Keratinocyte (primary cell): Measurements from ENCODE around the gene CALHM4.

ENCODE experiments used
- EZH2 ChIP-seq: IDR thresholded peaks from one replicate; pipeline ENCODE4 v1.6.1; 2012; ENCODE audit warnings: inconsistent platforms, mild to moderate bottlenecking, low read length, moderate library complexity
- TF ChIP-seq, protein P1 (sequence below), 3 experiments: IDR thresholded peaks in 1 of 3; conservative IDR thresholded peaks in 1 of 3; optimal IDR thresholded peaks in 1 of 3; 2 replicates in 2 of 3; 3 replicates in 1 of 3; pipeline versions ENCODE3 to v1.5.1; 2011; ENCODE audit warnings: low read length in 3 of 3, mild to moderate bottlenecking in 3 of 3, moderate library complexity in 2 of 3, control low read depth in 1 of 3, inconsistent platforms in 1 of 3; ENCODE audit not compliant: insufficient read depth in 2 of 3; ENCODE audit errors: extremely low read depth in 1 of 3

- TF ChIP-seq, protein P1, sequence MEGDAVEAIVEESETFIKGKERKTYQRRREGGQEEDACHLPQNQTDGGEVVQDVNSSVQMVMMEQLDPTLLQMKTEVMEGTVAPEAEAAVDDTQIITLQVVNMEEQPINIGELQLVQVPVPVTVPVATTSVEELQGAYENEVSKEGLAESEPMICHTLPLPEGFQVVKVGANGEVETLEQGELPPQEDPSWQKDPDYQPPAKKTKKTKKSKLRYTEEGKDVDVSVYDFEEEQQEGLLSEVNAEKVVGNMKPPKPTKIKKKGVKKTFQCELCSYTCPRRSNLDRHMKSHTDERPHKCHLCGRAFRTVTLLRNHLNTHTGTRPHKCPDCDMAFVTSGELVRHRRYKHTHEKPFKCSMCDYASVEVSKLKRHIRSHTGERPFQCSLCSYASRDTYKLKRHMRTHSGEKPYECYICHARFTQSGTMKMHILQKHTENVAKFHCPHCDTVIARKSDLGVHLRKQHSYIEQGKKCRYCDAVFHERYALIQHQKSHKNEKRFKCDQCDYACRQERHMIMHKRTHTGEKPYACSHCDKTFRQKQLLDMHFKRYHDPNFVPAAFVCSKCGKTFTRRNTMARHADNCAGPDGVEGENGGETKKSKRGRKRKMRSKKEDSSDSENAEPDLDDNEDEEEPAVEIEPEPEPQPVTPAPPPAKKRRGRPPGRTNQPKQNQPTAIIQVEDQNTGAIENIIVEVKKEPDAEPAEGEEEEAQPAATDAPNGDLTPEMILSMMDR (optimal IDR thresholded peaks at IDR 0.05 in 1 of 3, IDR thresholded peaks at IDR 0.05 in 1 of 3, conservative IDR thresholded peaks at IDR 0.05 in 1 of 3; ENCODE audit: extremely low read depth in 1 of 3, insufficient read depth in 2 of 3, low read length in 3 of 3): no peak
- TF ChIP-seq EZH2: no peak
Measured at GRCh38 chr6:116530436-116530835, 23.1 kb upstream of the CALHM4 start.
